Gastrocnemius medialis (tissue), 4 donors: Measurements from ENCODE around the gene PLB1.

Source experiments
- CTCF ChIP-seq, 5 experiments: fragments of 450-650 bp in 3 of 5; fragments of 200-600 bp in 2 of 5; sonication (generic) in 2 of 5; IDR thresholded peaks in 4 of 5; conservative IDR thresholded peaks in 1 of 5; 1 replicate in 4 of 5; 2 replicates in 1 of 5; pipeline ENCODE4 v1.5.1; 2016 to 2019; ENCODE audit warnings: antibody characterized with exemption in 5 of 5, mild to moderate bottlenecking in 3 of 5, moderate library complexity in 3 of 5
- POLR2A ChIP-seq, 2 donors: fragments of 450-650 bp; IDR thresholded peaks; one replicate each; pipeline ENCODE4 v1.6.1; 2017; ENCODE audit warnings: antibody characterized with exemption in 2 of 2, mild to moderate bottlenecking in 2 of 2, moderate library complexity in 2 of 2

- TF ChIP-seq CTCF (IDR thresholded peaks at IDR 0.05 in 4 of 5, conservative IDR thresholded peaks at IDR 0.05 in 1 of 5) (no peak), POLR2A (IDR thresholded peaks at IDR 0.05) (no peak)
These were observed 165.7 kb downstream of the PLB1 start for GRCh38 chr2:28661589-28662001.
